GM18520 (cell line): ENCODE results near the gene MYCBPAP.

ENCODE experiments used
- ATAC-seq: cut with Tn5 transposase; IDR thresholded peaks from one replicate; pipeline ENCODE4 v1.9.1; 2021; ENCODE audit not compliant: unreplicated experiment

The MYCBPAP gene

DNA sequence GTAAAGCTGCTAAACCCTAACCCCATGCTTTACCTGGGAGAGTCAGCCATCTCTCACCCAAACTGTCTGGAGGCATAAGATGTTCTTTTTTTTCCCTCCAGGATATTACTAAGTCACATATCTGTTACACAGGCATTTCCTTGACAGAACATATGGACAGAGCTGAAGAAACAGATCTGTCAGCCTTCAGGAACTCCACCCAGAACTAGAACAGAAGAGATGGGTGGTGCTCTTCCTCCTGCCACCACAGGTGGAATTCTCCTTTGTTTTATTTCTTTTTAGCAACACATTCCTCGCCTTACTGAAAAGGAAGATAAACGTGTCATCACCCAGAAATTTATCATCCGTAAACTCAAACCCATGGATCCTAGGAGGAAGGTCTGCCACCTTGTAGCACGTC is 8.8 kb downstream of the MYCBPAP start:
- no peak for ATAC-seq

DNA sequence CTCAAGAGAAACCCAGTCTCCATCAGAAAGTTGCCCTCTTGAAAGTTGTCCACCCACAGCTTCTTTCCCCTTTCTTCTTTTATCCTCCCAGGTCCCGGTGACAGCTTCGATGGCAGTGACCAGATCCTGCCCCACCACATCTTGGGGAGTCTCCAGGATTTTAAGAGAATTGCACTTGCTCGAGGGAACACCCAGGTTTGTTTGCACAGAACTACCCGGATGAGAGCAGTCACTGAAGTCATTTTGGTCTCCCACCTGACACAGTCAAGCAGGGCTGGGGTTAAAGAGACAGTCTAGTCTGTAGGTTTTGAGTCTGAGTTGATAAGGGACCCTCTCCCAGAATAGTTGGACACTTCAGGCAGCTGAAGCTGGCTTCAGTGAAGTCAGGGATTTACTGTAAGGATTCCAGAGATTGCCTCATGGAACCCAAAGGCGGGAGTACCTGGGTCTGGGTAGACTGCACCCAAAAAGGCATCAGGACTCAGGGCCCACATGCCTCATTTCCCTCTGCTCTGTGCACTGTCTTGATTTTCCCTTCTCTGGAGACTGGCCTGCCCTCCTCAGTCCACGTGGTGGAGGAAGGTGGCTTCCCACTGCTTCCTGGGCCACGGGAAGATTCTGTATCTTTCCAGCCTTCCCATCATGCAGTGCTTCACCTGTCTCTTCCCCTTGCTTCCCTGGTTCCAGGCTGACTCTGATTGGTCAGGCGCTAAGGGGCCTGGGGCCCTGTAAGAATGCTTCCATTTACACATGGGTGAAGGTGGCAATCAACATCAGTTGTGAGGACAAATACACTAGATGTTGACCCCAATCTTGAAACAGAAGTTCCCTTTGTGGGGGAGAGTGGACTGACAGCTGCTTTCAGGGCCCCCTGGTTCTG is 9.5 kb downstream of the MYCBPAP start:
- no peak for ATAC-seq

DNA sequence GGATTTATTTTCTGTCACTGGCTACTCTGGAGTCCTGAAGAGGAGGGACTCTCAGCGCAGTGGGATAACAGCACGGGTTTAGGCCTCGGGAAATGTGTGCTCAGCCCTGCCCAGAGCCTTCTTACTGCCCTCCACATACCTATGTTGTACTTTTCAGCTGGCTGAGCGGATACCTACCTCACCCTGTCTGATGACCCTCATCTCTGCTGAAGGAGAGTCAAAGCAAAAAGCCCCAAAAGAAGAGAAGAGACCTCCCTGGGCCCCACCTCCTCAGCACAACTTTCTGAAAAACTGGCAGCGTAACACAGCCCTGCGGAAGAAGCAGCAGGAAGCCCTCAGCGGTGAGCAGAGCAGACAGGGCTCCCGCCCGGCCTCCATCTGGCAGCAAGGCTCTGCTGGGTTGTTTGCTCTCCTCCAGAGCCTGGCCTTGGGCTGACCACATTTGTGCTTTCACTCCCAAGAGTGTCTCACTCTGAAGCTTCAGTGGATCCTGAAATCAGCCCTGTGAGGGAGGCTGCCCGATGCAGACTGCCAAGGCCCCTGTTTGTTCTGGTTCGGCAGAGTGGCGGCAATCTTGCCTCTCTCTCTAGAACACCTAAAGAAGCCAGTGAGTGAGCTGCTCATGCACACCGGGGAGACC is 10.3 kb downstream of the MYCBPAP start:
- no peak for ATAC-seq

DNA sequence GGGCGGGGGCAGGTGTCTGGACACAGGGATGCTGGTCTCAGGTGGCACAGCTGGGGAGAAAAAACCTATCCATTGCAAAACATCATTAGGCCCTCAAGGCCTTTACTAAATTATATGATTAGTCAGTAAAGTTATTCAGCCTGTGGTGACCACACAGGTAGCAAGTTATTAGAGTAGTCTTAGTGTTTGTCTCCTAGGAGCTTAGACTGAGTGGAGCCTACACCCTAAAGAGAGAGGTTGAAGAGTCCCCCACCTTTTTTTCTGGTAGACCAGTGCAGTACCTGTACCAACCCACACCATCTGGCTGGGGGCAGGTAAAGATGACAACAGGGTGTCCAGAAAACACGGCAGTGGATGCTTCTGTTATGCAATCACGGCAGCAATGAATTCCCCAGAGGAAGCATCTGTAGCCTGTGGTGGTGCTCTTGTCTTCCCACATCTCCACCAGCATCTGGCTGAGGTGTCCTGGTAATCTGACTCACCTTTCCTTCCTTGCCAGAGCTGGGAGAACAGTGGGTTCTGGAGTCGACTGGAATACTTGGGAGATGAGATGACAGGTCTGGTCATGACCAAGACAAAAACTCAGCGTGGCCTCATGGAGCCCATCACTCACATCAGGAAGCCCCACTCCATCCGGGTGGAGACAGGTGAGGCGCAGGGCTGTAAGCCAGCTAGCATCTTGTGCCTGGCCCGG is 11.0 kb downstream of the MYCBPAP start:
- ATAC-seq: no peak

DNA sequence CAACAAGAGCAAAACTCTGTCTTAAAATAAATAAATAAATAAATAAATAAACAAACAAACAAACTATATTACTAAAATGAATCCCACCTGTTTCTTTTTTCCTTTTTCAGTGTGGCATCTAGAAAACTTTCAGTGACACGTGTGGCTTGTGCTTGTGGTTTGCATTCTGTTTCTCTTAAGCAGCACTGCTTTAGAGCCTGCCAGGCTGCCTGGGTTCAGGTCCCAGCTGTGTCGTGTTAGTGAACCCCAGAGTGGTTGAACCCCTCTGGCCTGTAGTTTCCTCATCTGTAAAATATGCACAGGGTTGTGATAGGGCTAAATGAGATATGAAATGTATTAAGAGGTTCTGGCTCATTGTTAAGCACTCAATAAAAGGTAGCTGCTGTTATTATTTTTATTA is 12.2 kb downstream of the MYCBPAP start:
- ATAC-seq: no peak

DNA sequence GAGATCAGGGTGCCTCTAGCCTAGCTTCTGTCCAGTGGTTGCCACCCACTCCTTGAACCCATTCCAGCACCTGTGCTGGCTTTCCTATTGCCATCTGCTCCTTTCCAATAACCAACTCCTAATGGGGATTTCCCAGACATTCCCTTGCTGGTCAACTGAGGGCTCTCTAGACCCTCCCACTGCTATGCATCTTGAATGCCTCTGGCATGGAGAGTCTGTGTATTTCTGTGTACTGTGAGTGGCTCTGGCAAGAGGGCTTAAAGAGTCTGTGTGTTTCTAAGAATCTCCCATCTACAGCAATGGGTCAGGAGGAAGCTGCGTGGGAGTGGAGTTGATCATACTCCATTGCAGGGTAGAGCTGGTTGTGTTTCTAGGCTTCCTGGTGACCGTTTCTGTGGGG is 13.3 kb downstream of the MYCBPAP start:
- no peak for ATAC-seq

DNA sequence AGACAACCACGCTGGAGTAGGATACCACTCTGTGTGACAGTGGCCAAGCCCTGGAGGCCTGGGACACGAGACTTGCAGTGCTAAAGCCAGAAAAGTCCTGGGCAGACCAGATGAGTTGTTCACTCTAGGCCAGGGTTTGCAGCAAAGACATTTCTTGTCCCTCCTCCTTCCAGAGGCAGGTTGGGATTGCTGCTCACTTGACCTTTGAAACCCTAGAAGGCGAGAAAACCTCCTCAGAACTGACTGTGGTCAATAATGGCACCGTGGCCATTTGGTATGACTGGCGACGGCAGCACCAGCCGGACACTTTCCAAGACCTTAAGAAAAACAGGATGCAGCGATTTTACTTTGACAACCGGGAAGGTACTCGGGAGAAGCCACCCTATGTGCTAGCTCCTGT is 14.5 kb downstream of the MYCBPAP start:
- no peak for ATAC-seq

DNA sequence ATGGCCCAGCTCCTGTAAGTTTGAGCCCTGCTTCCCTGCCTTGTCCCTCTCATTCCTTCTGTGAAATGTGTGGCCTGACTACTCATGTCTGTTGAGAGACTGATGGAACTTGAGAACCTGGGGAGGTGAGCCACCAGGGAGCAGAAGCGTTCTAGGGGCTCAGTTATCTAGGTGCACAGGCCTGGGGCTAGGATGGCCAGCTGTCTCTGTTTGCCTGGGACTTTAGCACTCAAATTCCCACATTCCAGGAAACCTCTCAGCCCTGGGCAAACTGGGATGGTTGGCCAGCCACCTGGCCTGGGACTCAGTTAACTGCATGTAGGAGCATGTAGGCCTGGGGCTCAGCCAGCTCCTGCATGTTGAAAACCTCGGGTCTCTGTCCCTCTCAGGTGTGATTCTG is 15.0 kb downstream of the MYCBPAP start:
- ATAC-seq: no peak

DNA sequence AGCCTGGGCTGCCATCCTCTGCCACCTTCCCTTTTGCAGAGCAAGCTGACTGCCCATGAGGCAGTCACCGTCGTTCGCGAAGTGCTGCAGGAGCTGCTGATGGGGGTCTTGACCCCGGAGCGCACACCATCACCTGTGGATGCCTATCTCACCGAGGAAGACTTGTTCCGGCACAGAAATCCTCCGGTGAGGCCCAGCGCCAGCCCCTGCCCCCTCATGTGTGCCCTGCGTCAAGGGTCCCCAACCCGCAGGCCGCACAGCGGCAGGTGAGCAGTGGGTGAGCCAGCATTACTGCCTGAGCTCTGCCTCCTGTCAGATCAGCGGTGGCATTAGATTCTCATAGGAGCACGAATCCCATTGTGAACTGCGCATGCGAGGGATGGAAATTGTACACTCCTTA is 16.6 kb downstream of the MYCBPAP start:
- no peak for ATAC-seq

DNA sequence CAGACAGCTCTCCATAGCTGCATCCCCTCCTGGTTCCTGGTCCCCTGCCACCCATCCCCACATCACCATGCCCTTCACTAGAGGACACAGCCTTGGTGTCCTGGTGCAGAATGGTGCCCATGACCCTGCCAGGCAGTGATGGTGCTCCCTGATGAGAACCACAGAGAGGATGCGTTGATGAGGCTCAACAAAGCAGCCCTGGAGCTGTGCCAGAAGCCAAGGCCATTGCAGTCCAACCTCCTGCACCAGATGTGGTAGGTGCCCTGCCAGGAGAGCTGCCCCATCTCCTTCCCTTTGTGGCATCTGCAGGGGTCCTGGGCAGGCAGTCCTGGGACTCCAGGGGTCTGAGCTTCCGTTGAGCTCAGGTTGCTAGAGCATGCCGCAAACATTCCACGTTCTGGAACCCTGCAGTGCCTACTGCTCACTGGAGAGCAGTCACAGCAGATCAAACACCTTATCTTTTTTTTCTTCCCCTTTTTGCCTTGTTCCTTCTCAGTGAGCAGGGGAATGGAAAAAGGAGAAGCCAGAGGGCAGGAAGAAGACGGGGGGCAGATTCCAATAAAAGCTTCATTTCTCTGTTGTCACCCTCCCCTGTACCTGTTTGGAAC is 19.0 kb downstream of the MYCBPAP start:
- no peak for ATAC-seq

DNA sequence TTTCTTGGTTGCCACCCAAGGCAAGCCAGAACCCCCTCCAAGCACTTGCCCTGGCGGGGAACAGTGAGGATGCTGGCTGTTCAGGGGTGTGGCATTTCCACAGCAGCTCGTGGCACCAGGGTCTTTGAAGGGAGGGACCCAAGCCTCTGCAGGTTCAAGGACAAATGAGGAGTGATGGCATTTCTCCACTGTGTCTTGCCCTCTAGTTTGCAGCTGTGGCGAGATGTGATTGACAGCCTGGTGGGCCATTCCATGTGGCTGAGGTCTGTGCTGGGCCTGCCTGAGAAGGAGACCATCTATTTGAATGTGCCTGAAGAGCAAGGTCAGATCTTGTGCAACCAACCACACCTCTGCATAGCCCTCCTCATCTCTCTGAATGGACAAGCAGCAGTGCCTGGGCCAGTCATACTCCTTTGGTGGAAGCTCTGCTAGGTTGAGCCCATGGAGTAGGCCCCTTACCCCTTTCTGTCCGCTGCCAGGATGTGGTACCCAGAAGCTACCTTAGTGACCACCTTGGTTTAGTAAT is 19.8 kb downstream of the MYCBPAP start:
- no peak for ATAC-seq

DNA sequence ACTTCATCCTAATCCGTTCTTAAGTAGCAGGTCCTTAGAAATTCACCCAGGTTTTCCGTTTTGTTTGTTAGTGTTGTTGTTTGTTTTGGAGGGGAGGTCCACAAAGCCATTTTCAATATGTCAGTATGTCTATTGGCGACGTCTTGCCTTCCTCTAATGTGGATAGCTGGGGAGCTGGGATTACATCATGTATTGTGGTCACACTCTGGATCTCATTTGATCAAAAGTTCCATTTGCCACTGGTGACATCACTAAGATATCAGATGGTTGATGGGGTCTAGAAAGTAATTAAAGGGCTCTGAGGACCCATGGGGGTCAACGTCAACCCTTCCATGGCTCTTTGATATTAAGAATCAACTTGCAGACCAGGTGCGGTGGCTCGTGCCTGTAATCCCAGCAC is 21.6 kb downstream of the MYCBPAP start:
- ATAC-seq: no peak

DNA sequence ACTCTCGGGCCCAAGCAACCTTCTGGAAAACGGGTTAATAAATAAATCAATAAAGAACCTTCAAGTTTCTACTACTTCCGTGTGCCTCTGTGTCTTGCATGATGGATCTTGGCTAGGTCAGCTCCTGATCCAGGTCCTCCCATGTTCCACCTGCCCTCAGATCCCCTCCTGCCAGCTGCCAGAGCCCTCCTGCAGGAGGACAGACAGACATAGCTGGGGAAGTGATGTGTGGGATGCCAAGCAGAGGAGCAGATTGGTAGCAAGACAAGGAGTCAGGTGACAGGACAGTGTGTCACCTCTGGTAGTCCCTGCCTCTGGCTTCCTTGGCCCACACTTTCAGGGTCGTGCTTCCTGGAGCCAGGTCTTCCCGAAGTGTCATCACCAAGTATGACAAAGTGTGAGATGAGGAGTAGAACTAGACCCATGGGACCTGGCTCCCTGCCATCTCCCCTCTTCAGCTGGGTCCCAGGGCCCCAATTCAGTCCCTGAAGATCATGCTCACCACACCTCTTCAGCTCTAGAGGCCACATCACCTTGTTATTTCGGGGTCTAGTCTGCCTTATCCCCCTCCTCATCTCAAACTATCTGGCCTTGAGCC is 23.3 kb downstream of the MYCBPAP start:
- ATAC-seq: no peak

DNA sequence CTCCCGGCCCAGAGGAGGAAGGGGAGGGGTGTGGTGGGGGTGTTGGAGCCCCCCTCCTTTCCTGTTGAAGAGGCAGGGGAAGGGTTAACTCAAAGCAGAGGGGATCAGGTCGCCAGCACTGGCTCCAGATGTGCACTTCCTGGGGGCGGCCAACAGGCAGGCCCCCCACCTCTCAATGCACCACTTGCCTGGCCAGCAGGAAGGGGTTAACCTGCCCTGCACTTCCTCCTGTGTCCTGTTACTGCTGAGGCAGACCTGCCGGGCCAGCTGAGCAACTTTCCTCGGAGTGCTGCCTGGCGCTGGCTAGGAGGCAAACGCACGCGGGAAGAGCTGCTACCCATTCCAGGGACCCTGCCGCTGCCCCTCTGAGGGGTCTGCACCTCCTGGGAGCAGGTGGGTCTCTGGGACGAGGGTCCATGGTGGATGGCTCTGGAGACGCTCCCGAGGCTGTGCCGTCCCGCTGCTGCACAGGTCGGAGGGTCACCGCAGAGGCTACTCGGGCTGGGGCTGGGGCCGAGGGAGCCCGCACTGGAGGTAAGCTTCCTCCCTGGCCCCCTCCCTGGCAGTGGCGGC is 24.3 kb downstream of the MYCBPAP start, which contains the start of gene EPN3:
EPN3 (plus strand) TSS at position 284 of the 573 bp plus-strand sequence. CDS start 3,822 bp downstream, outside the sequence.
- no peak for ATAC-seq

DNA sequence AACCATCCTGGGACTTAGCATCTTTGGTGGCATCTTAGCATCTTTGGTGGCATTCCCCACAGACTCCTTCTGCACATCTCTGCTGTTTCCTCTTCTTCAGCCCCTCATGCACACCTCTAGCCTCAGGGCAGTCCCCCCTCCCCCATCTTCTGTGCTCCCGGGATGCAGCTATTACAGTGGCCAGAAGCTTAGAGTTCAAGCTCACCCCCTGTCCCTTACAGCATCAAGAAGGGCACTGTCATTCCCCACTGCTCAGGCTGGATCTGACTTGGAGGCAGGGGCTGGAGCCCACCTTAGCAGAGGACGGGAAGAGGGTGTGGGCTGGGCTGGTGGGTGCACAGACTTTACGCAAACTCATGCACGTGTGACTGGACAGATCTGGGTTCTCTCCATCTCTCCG is 24.9 kb downstream of the MYCBPAP start:
- ATAC-seq: no peak

DNA sequence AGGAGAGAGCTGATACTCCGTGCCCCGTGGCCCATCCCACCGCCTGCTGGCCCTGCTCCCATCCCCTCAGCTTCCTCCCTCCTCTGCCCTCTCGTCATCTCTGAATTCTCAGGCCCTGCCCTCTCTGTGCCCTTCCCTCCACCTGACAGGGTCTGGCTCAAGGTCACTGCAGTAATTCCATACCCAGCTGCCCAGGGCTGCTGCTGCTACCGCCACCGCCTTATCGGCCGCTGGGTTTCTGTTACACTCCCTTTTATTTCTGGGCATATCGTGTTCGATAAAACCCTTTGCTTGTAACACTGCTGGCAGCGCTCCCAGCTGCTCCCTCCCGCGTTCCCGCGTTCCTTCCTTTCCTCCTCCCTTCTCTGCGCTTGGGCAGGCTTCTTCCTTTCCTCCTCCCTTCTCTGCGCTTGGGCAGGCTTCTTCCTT is 25.5 kb downstream of the MYCBPAP start:
- ATAC-seq: no peak

DNA sequence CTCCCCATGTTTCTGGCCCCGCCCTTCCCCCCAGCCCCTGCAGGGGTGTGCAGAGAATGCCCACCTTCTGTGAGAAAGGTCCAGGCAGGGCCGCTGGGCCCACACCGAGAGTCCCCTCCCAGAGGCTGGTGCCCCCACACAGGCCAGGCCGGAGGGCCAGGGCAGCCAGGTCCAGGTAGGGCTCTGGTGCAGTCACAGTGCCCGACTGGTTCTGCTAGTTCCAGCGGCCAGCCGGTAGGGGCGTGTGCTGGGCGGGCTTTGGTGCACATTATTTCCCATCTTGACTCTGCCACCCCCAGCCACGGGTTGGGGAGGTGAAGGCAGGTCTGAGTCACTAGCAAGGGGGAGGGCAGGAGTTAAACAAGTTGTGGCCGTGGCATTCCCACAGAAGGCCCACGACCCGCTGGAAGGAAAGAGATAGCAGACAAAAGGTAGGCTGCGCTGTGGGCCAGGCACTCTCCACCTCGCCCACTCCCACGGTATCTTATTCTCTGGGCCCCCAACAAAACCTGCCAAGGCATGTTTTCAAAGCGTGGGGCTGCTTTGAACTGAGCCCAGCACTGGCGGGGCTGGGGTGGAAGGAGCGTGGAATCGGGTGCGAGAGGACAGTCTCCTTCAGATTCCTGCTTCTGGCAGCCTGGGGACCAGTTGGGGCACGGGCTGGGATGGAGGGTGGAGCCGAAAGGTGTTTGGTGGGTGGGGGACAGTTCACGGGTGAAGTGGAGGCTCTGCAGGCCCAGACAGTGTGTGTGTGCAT is 26.2 kb downstream of the MYCBPAP start:
- no peak for ATAC-seq

DNA sequence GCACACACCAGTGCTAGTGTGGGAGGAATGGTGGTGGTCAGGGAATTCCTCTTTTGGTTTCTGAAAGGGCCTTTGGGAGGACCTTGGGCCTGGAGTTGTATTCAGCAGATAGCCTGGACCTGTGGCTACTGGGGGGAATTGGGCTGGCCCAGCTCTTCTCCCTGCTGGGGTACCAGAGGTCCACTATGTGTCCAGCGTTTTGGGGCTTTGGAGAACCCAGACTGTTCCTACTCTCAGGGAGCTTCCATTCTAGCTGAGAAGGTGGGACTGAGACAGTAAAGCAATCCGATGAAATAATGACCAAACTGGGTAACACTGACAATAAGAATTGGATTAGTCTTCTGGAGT is 26.7 kb downstream of the MYCBPAP start:
- ATAC-seq: no peak

DNA sequence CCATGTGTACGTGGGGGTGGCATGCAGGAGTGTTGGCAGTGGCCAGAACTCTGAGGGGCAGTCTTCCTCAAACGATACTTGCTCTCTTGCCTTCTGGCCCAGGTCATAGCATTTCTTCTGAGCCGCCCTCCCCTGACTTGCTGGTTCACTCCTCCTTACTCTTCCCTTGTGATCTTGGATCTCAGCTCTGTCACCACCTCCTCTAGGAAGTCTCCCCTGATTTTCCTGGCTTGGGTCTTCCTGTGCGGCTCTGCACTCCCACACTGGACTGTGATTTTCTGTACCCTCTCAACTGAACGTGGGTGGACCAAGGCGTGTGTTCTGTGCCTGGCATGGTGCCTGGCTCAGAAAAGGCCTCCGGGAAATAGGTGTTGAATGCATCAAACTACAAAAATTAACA is 27.2 kb downstream of the MYCBPAP start:
- ATAC-seq: no peak
